ENCODE measurements around the gene ZFR. TPM values are rescaled to one million over a fixed set of nuclear protein-coding genes. Genes with fewer than 3 reads are reported as not detected.
"Not testable (repeated sequence)": the region's sequence is repeated elsewhere in the genome, so short reads cannot be mapped to it uniquely, and the experiment has no call there.

Gene ZFR
- total and polyA plus RNA-seq, 8 donors, result 15.7 to 33.4 (median 23.1) TPM

DNA sequence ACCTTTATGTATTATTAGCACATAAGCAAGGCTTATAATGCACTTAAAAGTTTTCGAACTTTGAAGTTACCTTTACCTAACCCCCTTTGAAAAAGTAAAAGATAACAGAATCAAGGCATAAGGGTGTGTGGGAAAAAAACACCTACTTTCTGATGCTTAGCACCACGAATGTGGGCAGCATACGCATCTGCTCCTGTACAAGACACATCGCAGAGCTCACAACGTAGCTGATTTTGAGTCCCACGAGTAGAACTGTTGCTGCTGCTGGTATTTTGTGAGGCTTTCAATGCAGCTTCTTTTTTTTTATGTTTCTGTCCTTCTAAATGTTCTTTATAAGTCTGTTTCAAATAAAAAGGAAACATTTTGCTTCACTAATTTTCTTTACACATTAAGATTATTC, 40.8 kb downstream of the ZFR start:
- Histone ChIP-seq H3K36me3 (peaks cover 3 to 68% (median 34%) of the 10 kb centered on the region in 3 donors), H3K27me3 (no peaks in the 10 kb centered on the region), H3K9me3 (no peaks in the 10 kb centered on the region), H3K4me1 (no peaks in the 10 kb centered on the region), H3K27ac (no peak overlapping the region), H3K4me3 (no peak overlapping the region)
- DNase-seq (no peak), FAIRE-seq (no peak), ATAC-seq (no peak)
- TF ChIP-seq, protein P1, sequence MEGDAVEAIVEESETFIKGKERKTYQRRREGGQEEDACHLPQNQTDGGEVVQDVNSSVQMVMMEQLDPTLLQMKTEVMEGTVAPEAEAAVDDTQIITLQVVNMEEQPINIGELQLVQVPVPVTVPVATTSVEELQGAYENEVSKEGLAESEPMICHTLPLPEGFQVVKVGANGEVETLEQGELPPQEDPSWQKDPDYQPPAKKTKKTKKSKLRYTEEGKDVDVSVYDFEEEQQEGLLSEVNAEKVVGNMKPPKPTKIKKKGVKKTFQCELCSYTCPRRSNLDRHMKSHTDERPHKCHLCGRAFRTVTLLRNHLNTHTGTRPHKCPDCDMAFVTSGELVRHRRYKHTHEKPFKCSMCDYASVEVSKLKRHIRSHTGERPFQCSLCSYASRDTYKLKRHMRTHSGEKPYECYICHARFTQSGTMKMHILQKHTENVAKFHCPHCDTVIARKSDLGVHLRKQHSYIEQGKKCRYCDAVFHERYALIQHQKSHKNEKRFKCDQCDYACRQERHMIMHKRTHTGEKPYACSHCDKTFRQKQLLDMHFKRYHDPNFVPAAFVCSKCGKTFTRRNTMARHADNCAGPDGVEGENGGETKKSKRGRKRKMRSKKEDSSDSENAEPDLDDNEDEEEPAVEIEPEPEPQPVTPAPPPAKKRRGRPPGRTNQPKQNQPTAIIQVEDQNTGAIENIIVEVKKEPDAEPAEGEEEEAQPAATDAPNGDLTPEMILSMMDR (IDR thresholded peaks at IDR 0.05), result no peak
- WGBS, 2 donors, result 89% methylated on average over 6 of the region's 6 CpGs
- intact Hi-C loops (cut with DNase I), result no loop called here

DNA sequence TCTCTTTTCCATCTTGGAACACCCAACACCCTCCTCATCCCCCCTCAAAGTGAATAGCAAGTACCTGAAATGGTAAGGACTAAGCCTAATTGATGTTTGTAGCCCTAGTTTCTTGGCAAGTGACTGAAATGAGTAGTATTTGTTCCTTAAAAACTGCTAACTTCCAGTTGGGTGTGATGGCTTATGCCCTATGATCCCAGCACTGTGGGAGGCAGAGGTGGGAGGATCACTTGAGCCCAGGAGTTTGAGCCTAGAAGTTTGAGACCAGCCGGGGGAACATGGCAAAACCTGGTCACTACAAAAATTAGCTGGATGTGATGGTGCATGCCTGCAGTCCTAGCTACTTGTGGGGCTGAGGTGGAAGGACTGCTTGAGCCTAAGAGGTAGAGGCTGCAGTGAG, 44.1 kb downstream of the ZFR start:
- Histone ChIP-seq H3K9me3 (no peaks in the 10 kb centered on the region), H3K36me3 (peaks cover 4 to 76% (median 52%) of the 10 kb centered on the region in 3 donors), H3K27ac (no peak overlapping the region), H3K4me3 (no peak overlapping the region), H3K27me3 (no peaks in the 10 kb centered on the region), H3K4me1 (no peaks in the 10 kb centered on the region)
- TF ChIP-seq, protein P1 (IDR thresholded peaks at IDR 0.05), result no peak
- 91 to 95% methylated on average over 1 of the region's 1 CpG for WGBS, 2 donors
- no peak for FAIRE-seq
- DNase-seq, result no peak
- intact Hi-C loops (cut with DNase I), result no loop called here
- no peak for ATAC-seq

DNA sequence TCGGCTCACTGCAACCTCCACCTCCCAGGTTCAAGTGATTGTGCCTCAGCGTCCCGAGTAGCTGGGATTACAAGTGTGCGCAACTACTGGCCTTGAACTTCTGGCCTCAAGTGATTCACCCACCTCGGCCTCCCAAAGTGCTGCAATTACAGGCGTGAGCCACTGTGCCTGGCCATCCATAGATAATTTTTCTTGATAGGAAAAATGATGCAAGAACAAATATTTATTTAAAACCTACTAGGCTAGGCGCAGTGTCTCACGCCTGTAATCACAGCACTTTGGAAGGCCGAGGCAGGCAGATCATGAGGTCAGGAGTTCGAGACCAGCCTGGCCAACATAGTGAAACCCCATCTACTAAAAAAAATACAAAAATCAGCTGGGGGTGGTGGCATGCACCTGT, 45.8 kb downstream of the ZFR start:
- H3K4me3 ChIP-seq; H3K27me3 ChIP-seq; H3K9me3 ChIP-seq; H3K4me1 ChIP-seq; ATAC-seq; FAIRE-seq; DNase-seq; intact Hi-C loops (cut with DNase I); H3K27ac ChIP-seq: not testable (repeated sequence)
- WGBS, 2 donors, result 88% methylated on average over 10 of the region's 10 CpGs
- H3K36me3 ChIP-seq, result peaks cover 4 to 77% (median 52%) of the 10 kb centered on the region in 3 donors

DNA sequence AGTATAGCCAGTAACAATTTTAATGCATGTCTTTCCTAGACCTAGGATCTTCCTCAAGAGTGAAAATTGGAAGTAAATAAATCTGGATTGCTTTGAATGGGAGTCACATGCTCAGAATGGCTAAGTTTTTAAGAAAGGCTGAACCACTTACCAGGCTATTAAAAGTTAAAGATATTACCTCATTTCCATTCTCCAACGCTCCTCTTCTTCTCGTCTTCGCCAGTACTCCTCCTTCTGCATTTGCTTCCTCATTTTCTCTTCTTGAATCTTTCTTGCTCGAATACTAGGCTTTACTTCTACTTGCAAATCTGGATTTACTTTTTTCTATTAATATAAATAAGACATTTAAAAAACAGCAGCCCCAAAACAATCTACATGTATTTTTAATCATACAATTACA, 49.6 kb downstream of the ZFR start:
- Histone ChIP-seq H3K4me3 (no peak overlapping the region), H3K36me3 (peaks cover 5 to 59% (median 31%) of the 10 kb centered on the region in 3 donors)
- intact Hi-C loops (cut with DNase I), result no loop called here

DNA sequence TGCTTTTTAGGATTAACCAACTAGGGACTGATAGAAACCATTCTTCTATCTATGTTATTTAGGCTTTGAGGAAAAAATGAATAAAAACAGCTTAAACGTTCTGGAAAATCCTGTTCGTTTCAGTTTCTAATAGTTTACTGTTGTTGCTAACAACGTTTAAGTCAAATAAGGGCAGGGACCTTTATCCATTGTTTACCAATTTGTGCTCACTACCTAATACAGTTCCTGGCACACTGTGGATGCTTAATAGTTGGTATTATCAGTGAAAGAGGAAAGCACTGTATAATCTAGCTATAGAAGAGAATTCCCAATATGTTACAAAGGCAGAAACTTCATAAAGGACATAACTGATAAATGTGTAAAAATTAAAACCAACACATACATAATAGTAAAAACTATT, 52.5 kb downstream of the ZFR start:
- H3K27ac ChIP-seq, result no peak overlapping the region
- intact Hi-C loops (cut with DNase I), result no loop called here
- H3K36me3 ChIP-seq, result peaks cover 4 to 66% (median 29%) of the 10 kb centered on the region in 3 donors
- H3K4me3 ChIP-seq, result no peak overlapping the region
- WGBS, 2 donors, result 67 to 68% methylated on average over 3 of the region's 3 CpGs
- H3K4me1 ChIP-seq, result no peaks in the 10 kb centered on the region
- FAIRE-seq (no peak), DNase-seq (no peak), ATAC-seq (no peak)
- H3K9me3 ChIP-seq, result no peaks in the 10 kb centered on the region
- TF ChIP-seq, protein P1 (IDR thresholded peaks at IDR 0.05), result no peak
- no peaks in the 10 kb centered on the region for H3K27me3 ChIP-seq

More for the DNA sequence above, 49.6 kb downstream of the ZFR start:
- H3K9me3 ChIP-seq, result no peaks in the 10 kb centered on the region
- no peak overlapping the region for H3K27ac ChIP-seq
- TF ChIP-seq, protein P1 (IDR thresholded peaks at IDR 0.05), result no peak
- ATAC-seq (no peak), FAIRE-seq (no peak), DNase-seq (no peak)
- 92 to 94% methylated on average over 4 of the region's 4 CpGs for WGBS, 2 donors
- H3K27me3 ChIP-seq, result no peaks in the 10 kb centered on the region
- no peaks in the 10 kb centered on the region for H3K4me1 ChIP-seq
